Measurements from ENCODE around the gene TRMT13.
"Not testable (repeated sequence)": the region's sequence is repeated elsewhere in the genome, so short reads cannot be mapped to it uniquely, and the experiment has no call there.

The TRMT13 gene

DNA sequence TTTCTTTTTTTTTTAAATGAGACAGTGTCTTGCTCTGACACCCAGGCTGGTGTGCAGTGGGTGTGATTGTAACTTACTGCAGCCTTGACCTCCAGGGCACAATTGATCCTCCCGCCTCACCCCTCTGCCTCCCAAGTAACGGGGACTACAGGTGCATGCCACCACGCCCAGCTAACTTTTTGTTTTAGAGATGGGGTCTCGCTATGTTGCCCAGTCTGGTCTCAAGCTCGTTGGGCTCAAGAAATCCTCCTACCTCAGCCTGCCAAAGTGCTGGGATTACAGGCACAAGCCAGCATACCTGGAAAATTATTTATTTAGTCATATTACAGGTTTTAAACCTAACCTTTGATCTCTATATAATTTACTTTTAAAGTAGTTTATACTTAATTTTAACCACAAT lies 31.7 kb downstream of the TRMT13 start:
- no peak for DNase-seq

DNA sequence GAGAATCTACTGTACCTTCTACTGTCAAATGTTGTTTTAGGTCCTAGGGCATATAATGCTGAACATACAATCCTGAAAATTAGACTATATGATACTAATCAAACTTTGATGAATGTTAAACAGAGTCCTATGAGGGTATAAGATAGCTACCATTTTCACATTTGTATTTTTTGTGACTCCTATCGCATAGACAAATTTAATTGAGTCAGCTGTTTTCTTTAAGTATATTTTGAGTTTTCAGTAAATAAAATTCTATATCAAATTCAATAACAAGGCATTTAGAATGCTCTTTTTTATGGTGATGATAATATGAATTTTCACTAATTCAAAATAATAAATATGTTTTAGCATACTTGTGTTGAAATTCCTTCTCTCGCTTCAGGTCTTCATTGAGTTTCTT lies 35.1 kb downstream of the TRMT13 start:
- DNase-seq = no peak

DNA sequence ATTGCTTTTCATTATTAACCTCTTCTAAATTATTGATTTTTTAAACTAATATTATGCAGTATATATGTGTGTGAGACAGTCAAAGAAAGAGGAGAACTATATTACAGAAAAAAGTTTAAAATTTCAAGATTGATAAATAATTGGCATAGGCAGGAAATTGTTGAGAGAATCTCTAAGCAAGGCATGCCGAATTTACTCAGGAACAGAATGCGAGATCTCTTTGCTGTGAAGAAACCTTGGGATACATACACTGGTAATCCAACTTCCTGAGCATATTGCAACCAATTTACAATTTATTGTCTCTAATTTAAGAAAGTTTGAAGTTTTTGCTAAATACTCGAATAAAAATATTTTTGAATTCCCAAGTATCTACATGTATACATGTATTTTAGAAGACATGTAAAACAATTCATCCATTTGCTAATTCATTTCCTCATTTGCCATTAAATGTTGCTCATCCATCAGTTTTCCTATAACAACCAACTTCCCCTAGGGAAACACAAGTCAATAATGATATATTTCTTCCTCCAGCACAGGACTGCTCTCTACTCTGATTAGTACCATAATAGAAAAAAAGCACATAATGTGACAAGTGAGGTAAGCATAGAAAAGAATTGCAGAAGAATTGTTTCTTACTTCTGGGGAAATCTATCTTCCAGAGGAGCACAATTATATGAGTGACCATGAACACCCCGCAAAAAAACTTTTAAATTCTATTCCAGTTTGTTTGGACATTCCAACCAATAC lies 44.5 kb downstream of the TRMT13 start:
- DNase-seq = no peak

DNA sequence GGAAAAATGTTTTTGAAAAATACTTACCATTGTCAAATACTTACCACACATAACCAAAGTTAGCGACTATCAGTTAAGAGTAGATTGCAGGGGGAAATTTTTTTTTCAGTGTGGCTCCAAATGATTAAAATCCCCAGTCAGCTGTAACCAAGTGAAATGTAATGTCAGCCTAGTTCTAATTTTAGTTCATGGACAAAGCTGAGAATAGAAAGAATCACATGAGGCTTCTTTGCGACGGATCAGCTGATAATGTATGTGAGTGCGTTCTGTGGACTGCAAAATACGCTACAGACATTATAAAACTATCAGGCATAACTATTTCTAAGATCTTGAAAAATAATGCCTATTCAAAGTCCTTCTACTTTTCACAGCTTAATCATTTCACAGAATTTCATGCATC lies 45.1 kb downstream of the TRMT13 start, which contains the start of gene LRRC39:
TSS of gene LRRC39 (minus strand) at position 166 of the 400 bp plus-strand sequence. CDS start 9,740 bp downstream, outside the sequence.
- no peak for DNase-seq

DNA sequence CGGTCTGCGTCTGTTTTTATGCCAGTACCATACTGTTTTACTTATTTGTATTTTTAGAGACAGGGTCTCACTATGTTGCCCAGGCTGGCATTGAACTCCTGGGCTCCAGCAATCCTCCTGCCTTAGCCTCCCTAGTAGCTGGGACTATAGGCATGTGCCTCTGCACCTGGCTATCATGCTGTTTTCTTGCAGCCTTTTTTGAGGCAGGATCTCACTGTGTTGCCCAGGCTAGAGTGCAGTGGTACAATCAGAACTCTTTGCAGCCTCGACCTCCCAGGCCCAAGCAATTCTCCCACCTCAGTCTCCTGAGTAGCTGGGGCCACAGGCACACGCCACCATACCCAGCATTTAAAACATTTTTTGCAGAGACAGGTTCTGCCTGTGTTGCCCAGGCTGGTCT lies 50.4 kb downstream of the TRMT13 start:
- DNase-seq = no peak

DNA sequence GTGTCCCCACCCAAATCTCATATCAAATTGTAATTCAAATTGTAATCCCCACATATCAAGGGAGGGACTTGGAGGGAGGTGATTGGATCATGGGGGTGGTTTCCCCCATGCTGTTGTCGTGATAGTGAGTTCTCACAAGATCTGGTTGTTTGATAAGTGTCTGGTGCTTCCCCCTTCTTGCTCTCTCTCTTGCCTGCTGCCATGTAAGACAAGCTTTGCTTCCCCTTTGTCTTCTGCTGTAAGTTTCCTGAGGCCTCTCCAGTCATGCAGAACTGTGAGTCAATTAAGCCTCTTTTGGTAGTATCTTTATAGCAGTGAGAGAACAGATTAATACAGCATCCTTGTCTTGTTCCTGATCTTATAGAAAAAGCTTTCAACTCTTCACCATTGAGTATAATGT lies 51.6 kb downstream of the TRMT13 start:
- DNase-seq = no peak

DNA sequence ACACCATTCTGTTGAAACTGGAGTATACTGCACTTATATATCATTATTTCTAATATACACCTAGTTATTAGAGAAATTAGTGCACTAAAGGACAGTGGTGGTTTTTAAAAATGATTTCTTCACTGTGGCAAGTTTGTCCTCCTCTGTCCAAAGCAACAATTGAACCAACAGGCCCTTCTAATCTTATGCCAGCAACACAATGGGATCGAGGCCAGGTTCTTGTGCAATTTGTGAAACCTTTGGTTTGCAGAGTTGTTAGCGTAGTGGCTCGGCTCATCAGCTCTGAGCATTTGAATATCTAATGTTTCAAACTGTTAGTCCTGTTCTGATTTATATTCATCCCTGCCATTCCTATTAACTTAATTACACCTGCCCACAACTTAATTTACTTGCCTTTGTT lies 54.9 kb downstream of the TRMT13 start:
- DNase-seq = peak; percentile 41

DNA sequence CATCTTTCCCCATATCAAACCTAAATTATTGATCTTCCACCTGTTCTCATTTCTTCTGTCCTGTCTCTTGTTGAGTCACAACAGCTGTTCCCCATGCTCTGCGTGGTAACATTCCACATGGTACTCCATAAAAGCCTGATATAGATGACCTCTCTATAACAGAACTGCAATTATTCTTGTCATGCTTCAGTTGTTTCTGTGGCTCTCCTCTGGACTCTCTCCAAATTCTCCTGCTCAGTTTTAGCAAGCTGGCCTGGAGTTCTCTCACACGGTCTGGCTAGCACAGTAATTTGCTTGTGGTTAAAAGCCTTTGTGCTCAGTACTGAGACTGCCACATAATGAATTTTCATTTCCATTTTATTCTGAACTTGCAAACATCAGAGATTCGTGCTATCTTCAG lies 55.7 kb downstream of the TRMT13 start:
- DNase-seq = peak; percentile 74

DNA sequence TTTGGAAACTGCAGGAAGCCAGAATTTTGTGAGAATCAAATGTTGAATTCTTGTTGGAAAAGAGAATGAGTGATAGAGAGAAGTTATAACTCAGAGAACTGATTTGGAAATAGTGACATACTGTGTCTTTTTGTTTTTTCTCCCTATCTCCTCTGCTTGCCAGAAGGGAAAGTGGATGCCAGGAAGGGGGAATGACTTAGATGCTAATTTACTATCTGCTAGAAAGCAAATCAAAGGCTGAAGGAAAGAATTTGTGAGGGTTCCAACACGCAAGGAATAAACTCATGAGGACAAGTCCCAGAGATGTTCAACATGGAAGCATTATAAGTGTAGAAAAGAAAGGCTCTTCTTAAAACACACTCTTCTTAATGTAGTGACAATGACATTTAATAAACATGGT lies 65.6 kb downstream of the TRMT13 start:
- DNase-seq = no peak

DNA sequence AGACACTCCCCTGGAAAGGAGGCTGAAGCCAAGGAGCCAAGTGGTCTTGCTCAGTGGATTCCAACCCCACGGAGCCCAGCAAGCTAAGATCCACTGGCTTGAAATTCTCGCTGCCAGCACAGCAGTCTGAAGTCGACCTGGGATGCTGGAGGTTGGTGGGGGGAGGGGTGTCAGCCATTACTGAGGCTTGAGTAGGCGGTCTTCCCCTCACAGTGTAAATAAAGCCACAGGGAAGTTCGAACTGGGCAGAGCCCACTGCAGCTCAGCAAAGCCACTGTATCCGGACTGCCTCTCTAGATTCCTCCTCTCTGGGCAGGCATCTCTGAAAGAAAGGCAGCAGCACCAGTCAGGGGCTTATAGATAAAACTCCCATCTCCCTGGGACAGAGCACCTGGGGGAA lies 67.1 kb downstream of the TRMT13 start:
- DNase-seq = not testable (repeated sequence)
